GM12891 (cell line): ENCODE data around the gene LBHD2.

Experiments used
- DNase-seq: peaks from one replicate; pipeline ENCODE4 v3.0.0; 2011; ENCODE audit warnings: low spot score; ENCODE audit not compliant: insufficient read length
- FAIRE-seq: peaks from 2 replicates; lab custom pipeline; 2011; peaks lifted over from hg19 to GRCh38; lab: Jason Lieb, UNC
- PAX5 ChIP-seq: IDR thresholded peaks from 2 replicates; pipeline ENCODE4 v1.6.1; 2011; ENCODE audit warnings: low read length, moderate library complexity, mild to moderate bottlenecking; ENCODE audit not compliant: insufficient read depth, severe bottlenecking
- POLR2A ChIP-seq: IDR thresholded peaks from 2 replicates; pipeline ENCODE4 v1.6.1; 2011; ENCODE audit warnings: low read depth, low read length, control low read depth
- POLR2AphosphoS5 ChIP-seq: IDR thresholded peaks from 2 replicates; pipeline ENCODE4 v1.6.1; 2011; ENCODE audit warnings: low read depth, low read length, control low read depth
- POU2F2 ChIP-seq: IDR thresholded peaks from 2 replicates; pipeline ENCODE4 v1.6.1; 2011; ENCODE audit warnings: low read depth, mild to moderate bottlenecking, control low read depth, low read length, moderate library complexity
- SPI1 ChIP-seq: IDR thresholded peaks from 2 replicates; pipeline ENCODE4 v1.6.1; 2011; ENCODE audit warnings: low read depth, low read length, control low read depth
- TAF1 ChIP-seq: IDR thresholded peaks from 2 replicates; pipeline ENCODE4 v1.6.1; 2011; ENCODE audit warnings: low read depth, low read length, control low read depth

LBHD2 gene

GRCh38 chr14:103137689-103138300 lies 53.8 kb downstream of the LBHD2 start:
- FAIRE-seq: no peak
- DNase-seq: no peak
- TF ChIP-seq TAF1 (no peak), POU2F2 (no peak), SPI1 (no peak), POLR2AphosphoS5 (no peak), PAX5 (no peak), POLR2A (no peak)

DNA sequence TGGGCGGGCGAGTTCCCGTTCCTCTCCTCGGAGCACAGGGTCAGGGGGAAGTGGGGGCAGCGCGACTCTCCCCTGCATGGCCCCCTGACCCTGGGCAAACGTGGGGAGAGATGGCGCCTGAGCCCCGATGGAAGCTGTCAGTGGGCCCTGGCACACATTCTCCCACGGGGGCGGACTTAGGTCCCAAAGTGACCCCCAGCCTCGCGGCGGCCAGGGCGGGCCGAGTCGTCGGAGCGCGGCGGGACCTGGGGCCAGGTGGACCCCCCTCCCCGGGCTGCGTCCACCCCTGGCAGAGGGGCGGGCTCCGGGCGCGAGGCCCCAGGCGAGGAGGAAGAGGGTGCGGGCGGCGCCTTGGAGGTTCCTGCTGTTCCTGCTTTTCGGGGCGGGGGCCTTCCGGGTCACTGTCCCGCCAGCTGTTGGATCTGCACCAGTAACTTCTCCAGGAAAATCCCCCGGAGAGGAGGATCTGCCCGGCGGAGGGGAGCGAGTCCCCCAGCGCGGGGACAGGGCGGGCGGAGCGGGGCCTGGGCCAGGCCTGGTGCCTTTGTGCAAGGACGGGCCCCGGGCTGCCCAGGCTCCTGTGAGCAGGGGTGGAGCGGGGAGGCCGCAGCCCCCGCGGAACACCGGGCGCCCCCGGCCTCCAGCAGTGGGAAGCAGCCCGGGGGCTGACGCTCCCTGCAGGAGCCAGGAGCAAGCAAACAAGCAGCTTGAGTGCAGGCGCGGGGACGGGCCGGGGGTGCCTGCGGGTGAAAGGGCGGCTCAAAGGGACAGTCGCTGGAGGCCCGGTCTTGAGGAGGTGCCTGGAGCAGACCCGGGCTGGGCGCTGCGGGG lies 54.5 kb downstream of the LBHD2 start:
- FAIRE-seq (no peak), DNase-seq (no peak)
- TF ChIP-seq POLR2A: no peak
- TF ChIP-seq SPI1: no peak
- TF ChIP-seq POU2F2: no peak
- TF ChIP-seq POLR2AphosphoS5: no peak
- TF ChIP-seq PAX5: no peak
- no peak for TF ChIP-seq TAF1

- DNase-seq: no peak
- FAIRE-seq: no peak
- TF ChIP-seq POLR2A (no peak), POU2F2 (no peak), POLR2AphosphoS5 (no peak)
These were observed 55.4 kb downstream of the LBHD2 start for GRCh38 chr14:103139132-103140025.
